GM19397 (cell line): ENCODE data around the gene JAKMIP3.
"Not testable (repeated sequence)": the region's sequence is repeated elsewhere in the genome, so short reads cannot be mapped to it uniquely, and the experiment has no call there.

Experiments used
- ATAC-seq: cut with Tn5 transposase; IDR thresholded peaks from one replicate; pipeline ENCODE4 v1.9.1; 2021; ENCODE audit warnings: mild to moderate bottlenecking, moderate library complexity; ENCODE audit not compliant: unreplicated experiment

JAKMIP3 gene

DNA sequence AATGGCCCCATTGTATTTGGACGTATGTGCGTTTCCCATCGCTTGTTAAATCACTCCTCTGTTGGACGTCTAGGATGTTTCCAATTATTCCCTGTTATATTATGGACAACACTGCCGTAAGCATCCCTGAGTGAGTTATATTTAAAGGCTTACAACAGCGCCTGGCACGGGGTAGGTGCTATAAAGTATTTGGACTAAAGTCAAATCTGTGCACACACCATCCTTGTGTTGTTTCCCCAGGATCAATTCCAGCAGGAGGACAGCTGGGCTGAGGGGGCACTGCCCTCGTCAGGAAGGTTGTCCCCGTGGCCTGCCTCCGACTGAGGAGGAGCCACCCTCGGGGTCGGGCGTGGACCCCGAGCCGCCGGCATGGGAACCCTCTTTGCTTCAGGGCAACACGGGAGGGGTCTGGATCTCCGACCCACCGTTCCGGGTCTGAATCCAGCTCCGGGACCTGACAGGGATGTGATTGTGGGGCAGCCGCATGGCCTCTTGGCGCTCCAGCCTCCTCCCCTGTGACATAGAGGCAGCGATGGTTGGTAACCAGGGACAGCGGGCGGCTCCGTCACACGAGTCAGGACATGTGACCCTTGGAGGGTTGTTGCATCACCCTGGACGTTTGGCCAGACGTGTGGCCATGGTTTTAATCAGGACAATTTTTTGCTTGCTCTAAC is 1.5 kb upstream of the JAKMIP3 start:
- ATAC-seq, result no peak

DNA sequence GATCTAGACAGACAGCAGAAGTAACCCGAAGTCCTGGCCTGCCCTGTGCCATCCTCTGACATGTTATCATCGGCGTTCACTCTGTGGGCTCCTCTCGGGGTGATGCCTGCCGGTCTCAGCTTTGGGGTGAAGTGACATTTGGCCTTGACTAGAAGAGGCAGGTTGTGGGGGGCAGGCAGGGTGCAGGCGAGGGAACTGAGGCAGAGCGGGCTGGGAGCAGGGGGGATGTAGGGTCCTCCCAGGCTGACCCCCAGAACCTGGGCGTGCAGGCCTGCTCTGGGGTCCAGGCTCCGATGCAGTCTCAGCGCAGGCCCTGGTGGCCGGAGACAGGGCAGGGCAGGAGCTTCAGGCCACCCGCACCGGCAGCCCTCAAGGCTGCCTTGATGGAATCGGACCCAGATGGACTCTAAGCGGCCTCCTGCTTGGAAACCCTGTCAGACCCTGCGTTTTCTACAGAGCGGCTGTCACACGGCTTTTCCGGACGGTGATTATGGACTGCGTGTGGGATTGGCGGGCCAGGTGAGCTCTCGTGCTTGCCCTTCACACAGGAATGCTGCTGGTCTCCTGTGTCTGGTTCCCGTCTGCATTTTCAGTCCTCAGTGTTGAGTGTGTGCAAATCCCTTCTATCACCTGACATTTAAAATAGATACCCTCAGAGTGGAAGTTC is 842 bp upstream of the JAKMIP3 start:
- no peak for ATAC-seq

DNA sequence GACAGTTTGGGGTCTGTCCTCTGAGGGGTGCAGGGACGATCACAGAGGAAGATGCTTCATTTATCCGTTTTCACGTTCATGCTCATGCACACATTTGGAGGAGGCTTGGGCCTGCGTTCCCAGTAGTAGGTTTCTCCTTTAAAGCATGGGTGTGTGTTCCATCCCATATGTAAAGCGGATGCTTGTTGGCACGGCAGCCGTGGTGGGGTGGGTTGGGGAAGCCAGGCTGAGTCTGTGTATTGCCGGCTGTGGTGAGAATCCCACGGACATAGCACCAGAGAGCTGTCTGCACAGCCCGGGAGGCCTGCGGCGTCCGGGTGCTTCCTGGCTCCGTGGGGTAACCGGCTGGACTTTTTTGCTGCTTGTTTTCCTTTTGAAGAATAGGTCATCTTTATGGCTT is 440 bp downstream of the JAKMIP3 start:
- ATAC-seq, result no peak

DNA sequence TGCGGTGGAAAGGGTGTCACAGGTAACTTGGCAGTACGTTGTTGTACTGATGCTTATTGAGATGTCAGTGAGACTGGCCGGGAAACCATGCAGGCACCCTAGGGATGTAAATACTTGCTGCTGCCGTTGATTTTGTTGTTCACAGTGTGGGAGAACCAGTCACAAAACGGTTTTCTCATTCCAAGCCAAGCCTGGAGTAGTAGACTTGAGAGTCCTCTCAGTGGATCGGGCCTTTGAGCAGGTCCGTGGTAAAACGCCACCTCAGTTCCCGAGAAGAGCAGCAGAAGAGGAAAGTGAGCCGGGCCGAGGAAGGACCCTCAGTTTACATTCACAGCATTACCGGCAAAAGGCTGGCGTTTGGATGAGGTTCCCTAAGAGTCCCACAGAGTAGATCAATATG is 1.1 kb downstream of the JAKMIP3 start:
- ATAC-seq, result no peak

DNA sequence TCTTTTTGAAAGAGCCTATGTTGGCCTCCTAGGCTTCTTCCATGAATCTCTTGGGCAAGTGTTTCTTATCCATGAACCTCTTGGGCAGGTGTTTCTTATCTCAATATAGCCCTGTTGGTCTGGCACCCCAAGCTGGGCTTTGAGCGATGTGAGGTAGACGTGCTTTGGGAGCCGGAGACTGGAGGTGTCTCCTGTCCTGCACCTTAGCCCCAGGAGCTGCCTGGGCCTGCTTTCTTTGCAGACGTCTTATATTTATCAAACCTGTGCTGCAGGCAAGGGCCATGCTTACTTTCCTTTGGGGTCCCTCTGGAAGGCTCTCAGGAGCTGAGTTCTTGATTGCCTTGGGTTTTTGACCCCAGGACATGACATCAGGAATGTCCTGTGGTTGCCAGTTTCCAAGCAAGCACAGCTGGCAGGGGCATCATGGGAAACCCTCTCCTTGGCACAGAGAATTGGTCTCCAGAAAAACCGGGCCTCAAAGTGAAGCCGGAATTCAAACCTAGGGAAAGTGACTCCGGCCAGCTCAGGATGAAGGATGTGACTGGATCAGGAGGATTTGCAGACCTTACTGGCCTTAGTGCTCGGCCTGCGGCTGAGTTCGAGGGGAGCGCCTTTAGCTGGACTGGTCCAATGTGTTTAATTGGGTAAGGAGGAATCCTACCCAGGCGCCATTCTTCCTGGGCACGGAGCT is 2.8 kb downstream of the JAKMIP3 start:
- ATAC-seq, result no peak

DNA sequence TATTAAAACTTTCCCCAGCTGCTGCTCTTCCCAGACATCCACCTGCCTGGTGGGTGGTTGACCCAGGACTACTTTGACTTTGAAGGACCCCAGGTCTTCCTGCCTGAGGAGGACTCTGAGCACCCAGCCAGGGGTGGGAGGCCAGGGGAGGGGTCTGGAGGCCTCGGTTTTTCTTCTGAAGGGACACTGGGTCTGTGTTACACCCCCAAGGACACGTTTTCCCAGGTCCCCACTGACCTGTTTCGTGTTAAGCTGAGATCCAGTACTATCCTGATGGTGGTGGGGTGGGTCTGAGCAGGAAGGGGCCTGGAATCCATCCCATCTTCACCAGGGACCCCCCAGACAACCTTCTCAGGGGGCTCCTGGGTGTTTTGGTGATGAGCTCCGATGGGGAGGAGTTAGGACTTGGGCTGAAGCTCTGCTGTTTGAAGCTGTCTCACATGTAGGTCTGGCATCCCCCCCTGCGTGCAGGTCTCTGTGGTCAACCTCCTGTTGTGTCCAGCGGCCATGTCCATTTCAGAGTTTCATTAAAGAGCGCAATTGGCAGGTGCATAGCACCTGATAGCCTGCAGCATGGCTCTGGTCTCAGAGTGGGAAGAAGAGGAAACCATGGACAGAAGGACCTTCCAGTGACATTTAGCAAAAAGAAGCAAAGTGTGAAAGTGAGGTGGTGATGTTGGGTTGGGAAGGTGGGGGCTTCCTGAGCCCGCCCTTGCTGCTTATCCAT is 3.5 kb downstream of the JAKMIP3 start:
- no peak for ATAC-seq

DNA sequence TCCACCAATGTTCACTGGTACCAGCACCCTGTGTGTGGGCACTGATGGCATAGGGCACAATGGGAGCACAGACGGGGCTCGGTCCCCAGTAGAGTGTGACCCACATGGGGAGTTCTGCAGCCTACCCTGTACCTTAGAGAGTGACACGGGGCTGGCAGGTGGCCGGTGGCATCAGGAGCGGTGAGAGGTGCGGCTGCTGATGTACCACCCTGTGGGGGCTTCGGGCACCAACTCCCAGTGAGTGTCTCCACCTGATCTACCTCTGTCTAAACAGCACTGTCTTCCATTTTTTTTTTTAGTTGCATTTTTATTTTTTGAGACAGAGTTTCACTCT is 4.1 kb downstream of the JAKMIP3 start:
- no peak for ATAC-seq

DNA sequence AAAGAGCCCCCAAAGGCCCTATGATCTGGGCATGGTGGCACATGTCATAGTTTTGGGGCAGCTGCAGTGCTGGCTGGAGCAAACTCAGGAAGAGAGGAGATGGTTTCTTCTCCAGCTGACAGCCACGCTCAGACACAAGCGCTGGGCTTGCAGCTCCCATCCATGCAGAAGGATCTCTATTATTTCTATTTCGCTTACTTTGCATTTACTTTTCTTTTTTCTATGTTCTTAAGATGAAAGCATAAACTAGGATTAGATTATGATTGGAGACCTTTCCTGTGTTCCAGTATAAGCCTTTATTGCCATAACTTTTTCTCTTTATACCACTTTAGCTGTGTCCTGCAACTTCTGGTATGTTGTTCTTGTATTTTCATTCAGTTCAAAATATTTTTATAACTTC is 5.0 kb downstream of the JAKMIP3 start:
- no peak for ATAC-seq

DNA sequence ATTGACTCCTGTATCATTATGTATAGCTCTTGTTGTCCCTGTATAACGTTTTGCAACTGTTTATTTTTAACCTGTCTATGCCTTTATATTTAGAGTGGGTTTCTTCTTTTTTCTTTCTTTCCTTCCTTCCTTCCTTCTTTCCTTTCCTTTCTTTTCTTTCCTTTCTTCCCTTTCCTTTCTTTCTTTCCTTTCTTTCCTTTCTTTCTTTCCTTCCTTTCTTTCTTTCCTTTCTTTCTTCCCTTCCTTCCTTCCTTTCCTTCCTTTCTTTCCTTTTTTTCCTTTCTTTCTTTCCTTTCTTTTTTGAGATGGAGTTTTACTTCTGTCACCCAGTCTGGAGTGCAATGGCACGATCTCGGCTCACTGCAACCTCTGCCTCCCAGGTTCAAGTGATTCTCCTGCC is 5.9 kb downstream of the JAKMIP3 start:
- no peak for ATAC-seq

DNA sequence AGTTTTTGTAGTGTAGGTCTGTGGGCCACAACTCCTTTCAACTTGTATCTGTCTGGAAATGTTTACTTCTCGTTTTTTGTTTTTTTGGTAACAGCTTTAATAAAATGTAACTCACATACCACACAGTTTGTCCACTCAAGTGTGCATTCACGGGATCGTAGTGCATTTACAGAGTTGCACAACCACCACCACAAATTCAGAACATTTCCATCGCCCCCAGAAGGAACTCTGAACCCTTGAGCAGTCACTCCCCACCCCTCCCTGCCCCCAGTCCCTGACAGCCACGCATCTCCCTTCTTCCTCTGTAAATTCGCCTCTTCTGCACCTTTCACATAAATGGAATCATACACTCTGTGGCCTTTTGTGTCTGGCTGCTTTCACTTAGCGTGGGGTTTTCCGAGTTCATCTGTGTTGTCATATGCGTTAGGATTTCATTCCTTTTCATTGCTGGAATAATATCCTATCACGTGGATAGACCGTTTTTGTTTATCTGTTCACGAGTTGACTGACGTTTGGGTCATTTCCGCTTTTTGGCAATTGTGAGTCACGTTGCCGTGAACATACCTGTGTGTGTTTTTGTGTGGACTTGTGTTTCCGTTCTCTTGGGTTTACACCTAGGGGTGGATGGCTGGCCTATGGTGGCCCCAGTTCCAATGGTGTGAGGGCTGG is 10.3 kb downstream of the JAKMIP3 start:
- ATAC-seq, result no peak

DNA sequence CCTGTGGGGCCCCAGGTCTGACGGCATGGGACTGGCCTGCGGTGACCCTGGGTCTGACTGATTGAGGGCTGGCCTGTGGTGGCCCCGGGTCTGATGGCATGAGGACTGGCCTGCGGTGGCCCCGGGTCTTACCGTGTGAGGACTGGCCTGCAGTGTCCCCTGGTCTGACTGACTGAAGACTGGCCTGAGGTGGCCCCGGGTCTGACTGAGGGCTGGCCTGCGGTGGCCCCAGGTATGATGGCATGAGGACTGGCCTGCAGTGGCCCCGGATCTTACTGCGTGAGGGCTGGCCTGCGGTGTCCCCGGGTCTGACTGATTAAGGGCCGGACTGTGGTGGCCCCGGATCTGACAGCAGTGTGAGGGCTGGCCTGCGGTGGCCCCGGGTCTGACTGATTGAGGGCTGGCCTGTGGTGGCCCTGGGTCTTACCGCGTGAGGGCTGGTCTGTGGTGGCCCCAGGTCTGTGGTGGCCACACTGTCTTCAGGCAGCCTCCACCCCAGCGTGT is 10.9 kb downstream of the JAKMIP3 start:
- no peak for ATAC-seq

DNA sequence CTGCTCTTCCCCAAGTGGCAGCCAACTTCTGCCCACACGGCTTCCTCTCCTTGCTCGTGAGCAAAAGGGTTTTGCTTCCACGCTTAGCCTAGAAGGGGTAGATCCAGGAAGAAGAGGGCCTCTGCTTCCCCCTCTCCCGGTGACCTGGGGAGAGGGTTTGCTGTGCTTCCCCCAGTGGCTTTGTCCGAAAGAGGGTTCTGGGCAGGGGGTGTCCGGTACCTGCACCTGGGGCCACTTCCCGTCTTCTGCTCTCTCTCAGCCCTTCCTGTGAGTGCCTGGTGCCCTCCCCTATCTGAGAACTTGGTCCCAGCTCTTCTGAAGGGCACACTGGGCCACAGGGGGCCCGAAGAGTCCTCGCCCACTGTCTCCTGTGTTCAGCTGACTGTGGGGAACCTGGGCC is 11.3 kb downstream of the JAKMIP3 start:
- ATAC-seq, result no peak

DNA sequence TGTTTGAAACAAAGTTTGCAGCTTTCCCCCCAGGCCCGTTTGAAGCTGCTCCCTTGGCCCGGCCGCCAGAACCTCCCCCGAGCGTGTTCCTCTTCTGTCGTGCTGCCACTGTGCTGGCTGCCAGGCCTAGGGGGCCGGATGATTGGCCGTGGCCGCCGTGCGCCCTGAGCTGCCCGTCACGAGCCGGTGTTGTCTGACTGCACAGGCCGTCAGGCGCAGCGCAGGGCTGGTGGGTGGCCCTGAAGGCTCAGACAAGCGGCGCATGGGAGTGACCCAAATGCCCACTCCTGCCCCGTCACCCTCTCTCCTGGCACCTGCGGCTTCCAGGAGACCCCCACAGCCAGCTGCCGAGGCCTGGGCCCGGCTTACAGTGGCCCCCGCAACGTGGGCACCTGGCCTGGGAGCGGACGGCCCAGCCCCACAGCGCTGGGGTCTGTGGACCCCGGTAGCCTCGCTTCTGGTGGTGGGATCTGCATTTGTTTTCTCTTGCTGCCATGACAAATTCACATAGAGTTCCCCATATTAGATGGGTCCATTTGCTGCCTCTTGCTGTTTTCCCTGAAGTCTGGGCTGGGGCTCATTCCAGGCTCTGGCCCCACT is 13.1 kb downstream of the JAKMIP3 start:
- no peak for ATAC-seq

DNA sequence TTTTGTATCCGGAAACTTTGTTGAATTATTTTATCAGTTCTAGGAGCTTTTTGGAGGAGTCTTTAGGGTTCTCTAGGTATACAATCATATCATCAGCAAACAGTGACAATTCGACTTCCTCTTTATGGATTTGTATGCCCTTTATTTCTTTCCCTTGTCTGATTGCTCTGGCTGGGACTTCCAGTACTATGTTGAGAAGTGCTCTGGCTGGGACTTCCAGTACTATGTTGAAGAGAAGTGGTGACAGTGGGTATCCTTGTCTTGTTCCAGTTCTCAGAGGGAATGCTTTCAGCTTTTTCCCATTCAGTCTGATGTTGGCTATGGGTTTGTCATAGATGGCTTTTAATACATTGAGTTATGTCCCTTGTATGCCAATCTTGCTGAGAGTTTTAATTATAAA is 18.6 kb downstream of the JAKMIP3 start:
- not testable (repeated sequence) for ATAC-seq

DNA sequence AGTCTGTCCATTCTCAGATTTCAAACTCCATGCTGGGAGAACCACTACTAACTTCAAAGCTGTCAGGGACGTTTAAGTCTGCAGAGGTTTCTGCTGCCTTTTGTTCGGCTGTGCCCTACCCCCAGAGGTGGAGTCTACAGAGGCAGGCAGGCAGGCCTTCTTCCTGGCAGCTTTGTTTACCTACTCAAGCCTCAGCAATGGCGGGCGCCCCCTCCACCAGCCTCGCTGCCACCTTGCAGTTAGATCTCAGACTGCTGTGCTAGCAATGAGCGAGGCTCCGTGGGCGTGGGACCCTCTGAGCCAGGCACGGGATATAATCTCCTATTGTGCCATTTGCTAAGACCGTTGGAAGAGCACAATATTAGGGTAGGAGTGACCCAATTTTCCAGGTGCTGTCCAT is 27.5 kb downstream of the JAKMIP3 start:
- not testable (repeated sequence) for ATAC-seq

DNA sequence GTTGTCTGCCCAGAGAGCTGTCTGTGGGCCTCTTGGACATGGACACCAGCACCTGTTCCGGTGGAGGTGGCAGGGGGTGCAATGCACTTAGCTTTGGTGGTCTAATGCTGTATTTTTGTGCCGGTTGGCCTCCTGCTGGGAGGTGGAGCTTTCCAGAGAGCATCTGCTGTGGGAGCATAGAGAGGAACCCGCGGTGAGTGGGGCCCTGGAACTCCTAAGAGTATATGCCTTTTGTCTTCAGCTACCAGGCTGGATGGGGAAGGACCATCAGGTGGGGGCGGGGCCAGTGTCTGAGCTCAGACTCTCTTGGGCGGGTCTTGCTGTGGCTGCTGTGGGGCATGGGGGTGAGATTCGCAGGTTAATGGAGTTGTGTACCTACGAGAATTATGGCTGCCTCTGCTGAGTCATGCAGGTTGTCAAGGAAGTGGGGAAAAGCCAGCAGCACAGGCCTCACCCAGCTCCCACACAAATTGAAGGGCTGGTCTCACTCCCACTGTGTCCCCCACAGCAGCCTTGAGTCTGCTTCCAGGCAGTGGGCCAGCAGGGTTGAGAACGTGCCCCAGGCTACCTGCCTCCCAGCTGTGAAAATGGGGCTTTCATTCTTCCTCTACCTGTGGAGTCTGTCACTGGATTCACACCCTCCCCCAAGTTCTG is 29.0 kb downstream of the JAKMIP3 start:
- ATAC-seq, result no peak

DNA sequence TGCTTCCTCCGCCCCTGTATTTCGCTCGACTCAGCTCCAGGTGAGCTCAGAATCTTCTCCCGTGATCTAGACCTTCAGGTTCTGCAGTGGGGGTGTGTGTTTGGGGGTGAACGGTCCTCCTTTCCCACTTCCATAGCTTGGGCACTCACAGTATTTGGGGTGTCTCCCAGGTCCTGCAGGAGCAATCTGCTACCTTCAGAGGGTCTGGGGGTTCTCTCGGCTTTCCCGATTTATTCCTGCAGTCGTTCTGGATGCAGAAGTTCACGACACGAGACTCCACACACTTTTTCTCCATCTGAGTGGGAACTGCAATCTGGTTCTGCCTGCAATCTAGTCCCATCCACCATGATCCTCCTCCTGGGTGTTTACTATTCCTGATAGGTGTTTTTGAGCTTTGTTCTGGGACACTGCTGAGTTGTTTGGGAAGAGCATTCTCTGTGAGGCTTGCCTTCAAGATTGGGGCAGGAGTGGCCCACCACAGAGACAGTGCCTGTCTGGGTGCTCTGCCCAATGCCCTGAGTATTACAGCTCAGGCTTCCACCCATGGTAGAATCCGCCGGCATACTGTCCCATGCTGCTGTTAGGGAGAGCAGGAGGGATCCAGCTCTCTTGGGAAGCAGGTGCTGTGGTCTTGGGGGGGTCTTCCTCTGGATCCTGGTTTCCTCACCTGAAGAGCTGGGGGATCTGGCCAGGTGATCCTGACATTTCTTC is 29.8 kb downstream of the JAKMIP3 start:
- no peak for ATAC-seq

DNA sequence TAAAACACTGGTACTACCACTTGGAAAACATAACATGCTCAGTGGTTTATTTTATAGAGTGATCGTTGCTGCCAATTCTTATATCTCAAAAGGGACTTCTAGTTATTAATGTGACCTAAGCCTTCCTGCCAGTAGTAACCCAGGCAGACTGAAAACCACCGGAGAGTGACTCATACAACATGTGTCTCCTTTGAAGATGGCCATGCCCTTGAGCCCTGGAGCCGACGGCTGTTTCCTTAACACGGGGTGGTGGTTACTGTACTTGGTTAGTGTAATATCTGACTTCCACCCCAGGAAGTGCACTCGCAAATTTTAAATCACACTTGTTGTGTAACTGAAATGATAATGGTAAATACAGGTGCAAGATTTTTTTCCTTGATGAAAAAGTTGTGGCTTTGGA is 30.5 kb downstream of the JAKMIP3 start:
- no peak for ATAC-seq

DNA sequence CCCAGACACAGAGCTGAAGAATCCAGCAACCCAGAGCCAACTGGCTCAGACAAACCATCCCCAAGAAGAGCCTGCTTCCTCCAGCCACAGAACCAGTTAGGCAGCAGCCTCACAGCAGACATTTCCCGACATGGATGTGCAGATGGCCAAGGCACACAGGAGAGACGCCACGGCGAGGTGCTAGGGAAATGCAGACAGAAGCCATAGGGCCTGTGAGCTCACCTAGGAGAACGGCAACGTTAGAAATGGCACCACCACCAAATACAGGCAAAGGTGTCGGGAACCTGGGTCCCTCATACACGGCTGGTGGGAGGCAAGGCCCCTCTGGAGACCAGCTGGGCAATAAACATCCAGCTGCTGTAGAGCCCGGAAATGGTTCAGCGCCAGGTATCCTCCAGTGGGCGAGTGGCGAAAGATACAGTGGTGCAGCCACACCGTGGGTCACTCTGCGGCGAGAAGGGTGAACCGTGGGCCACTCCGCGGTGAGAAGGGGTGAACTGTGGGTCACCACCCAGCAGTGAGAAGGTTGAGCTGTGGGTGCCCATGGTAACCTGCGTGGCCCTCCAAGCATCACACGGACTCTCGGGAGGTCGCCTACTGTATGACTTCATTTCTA is 31.2 kb downstream of the JAKMIP3 start:
- ATAC-seq, result no peak
